HEK293 (cell line): ENCODE data around the gene NTNG1.

Experiments
- ZNF112 ChIP-seq: fragments of 450-650 bp; formaldehyde crosslinking; IDR thresholded peaks from 2 replicates; pipeline ENCODE4 v1.5.0; 2017; ENCODE audit warnings: missing biosample characterization, missing genetic modification characterization
- ZNF549 ChIP-seq: fragments of 450-650 bp; IDR thresholded peaks from 2 replicates; pipeline ENCODE4 v1.5.1; 2018; ENCODE audit warnings: missing biosample characterization, missing genetic modification characterization, mild to moderate bottlenecking, inconsistent platforms, moderate library complexity
- ZNF626 ChIP-seq: fragments of 450-650 bp; sonication (Bioruptor Pico); formaldehyde crosslinking; IDR thresholded peaks from 2 replicates; pipeline ENCODE4 v1.5.1; 2018; ENCODE audit warnings: missing biosample characterization, missing genetic modification characterization, inconsistent platforms
- TF ChIP-seq, protein P1 (sequence below): fragments of 450-650 bp; formaldehyde crosslinking; IDR thresholded peaks from 2 replicates; pipeline ENCODE4 v1.5.1; 2016; ENCODE audit warnings: missing biosample characterization, missing genetic modification characterization
- TF ChIP-seq, protein P2 (sequence below): fragments of 450-650 bp; formaldehyde crosslinking; IDR thresholded peaks from 2 replicates; pipeline ENCODE4 v1.5.1; 2016; ENCODE audit warnings: missing biosample characterization, missing genetic modification characterization, low read depth
- TF ChIP-seq, protein P3 (sequence below): sonication (generic); formaldehyde crosslinking; IDR thresholded peaks from 2 replicates; pipeline ENCODE4 v1.8.1; 2022; ENCODE audit warnings: mild to moderate bottlenecking, moderate library complexity, missing genetic modification reagents
- TF ChIP-seq, protein P4 (sequence below): fragments of 450-650 bp; formaldehyde crosslinking; IDR thresholded peaks from 2 replicates; pipeline ENCODE4 v1.5.1; 2016; ENCODE audit warnings: missing biosample characterization, missing genetic modification characterization

DNA sequence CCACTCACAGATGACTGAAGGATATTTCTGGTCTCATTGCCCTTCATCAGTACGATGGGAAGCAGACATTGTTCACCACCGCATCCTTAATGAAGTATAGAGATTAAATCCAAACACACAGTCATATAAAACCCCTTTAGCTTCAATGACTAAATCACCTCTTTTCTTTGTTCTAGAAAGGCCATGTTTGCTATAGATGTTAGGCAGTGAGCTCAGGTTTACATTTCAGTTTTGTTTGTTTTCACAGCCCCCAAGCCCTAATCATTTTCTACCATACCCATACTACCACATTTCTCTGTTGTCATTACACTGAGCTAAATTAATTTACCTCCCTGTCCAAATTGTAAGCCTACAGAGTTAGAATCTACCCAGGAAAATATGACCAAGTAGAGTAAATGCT lies 385.1 kb downstream of the NTNG1 start:
- TF ChIP-seq, protein P1, sequence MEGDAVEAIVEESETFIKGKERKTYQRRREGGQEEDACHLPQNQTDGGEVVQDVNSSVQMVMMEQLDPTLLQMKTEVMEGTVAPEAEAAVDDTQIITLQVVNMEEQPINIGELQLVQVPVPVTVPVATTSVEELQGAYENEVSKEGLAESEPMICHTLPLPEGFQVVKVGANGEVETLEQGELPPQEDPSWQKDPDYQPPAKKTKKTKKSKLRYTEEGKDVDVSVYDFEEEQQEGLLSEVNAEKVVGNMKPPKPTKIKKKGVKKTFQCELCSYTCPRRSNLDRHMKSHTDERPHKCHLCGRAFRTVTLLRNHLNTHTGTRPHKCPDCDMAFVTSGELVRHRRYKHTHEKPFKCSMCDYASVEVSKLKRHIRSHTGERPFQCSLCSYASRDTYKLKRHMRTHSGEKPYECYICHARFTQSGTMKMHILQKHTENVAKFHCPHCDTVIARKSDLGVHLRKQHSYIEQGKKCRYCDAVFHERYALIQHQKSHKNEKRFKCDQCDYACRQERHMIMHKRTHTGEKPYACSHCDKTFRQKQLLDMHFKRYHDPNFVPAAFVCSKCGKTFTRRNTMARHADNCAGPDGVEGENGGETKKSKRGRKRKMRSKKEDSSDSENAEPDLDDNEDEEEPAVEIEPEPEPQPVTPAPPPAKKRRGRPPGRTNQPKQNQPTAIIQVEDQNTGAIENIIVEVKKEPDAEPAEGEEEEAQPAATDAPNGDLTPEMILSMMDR (tag by site-specific recombination): no peak
- TF ChIP-seq ZNF626 (tag by site-specific recombination): no peak
- TF ChIP-seq, protein P2, sequence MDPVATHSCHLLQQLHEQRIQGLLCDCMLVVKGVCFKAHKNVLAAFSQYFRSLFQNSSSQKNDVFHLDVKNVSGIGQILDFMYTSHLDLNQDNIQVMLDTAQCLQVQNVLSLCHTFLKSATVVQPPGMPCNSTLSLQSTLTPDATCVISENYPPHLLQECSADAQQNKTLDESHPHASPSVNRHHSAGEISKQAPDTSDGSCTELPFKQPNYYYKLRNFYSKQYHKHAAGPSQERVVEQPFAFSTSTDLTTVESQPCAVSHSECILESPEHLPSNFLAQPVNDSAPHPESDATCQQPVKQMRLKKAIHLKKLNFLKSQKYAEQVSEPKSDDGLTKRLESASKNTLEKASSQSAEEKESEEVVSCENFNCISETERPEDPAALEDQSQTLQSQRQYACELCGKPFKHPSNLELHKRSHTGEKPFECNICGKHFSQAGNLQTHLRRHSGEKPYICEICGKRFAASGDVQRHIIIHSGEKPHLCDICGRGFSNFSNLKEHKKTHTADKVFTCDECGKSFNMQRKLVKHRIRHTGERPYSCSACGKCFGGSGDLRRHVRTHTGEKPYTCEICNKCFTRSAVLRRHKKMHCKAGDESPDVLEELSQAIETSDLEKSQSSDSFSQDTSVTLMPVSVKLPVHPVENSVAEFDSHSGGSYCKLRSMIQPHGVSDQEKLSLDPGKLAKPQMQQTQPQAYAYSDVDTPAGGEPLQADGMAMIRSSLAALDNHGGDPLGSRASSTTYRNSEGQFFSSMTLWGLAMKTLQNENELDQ (tag by site-specific recombination): no peak
- TF ChIP-seq, protein P3, sequence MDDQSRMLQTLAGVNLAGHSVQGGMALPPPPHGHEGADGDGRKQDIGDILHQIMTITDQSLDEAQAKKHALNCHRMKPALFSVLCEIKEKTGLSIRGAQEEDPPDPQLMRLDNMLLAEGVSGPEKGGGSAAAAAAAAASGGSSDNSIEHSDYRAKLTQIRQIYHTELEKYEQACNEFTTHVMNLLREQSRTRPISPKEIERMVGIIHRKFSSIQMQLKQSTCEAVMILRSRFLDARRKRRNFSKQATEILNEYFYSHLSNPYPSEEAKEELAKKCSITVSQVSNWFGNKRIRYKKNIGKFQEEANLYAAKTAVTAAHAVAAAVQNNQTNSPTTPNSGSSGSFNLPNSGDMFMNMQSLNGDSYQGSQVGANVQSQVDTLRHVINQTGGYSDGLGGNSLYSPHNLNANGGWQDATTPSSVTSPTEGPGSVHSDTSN (CRISPR knock-in tag): no peak
- no peak for TF ChIP-seq ZNF112
- no peak for TF ChIP-seq ZNF549 (tag by site-specific recombination)
- TF ChIP-seq, protein P4, sequence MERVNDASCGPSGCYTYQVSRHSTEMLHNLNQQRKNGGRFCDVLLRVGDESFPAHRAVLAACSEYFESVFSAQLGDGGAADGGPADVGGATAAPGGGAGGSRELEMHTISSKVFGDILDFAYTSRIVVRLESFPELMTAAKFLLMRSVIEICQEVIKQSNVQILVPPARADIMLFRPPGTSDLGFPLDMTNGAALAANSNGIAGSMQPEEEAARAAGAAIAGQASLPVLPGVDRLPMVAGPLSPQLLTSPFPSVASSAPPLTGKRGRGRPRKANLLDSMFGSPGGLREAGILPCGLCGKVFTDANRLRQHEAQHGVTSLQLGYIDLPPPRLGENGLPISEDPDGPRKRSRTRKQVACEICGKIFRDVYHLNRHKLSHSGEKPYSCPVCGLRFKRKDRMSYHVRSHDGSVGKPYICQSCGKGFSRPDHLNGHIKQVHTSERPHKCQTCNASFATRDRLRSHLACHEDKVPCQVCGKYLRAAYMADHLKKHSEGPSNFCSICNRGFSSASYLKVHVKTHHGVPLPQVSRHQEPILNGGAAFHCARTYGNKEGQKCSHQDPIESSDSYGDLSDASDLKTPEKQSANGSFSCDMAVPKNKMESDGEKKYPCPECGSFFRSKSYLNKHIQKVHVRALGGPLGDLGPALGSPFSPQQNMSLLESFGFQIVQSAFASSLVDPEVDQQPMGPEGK (tag by site-specific recombination): no peak
